Measurements from ENCODE around the gene COL4A6.

DNA sequence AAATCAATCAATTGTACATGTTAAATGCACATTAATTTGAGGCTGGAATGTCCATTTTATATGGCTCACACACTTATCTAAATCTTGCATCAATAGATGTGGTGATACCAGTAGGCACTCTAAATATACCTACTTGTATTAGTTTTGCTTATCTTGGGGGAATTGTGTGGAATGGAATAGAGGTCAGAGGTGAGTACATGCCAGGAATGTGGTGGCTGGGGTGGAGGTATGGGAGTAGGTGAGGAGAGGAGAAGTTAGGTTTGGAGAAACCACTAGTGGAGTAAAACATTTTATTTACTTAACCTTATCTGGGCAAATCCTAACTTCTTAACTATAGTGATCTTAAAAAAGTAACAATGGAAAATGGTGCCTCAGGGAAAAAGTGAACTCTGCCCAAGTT, 183.6 kb downstream of the COL4A6 start:
- TF ChIP-seq YY1 (IDR thresholded peaks at IDR 0.05; ENCODE audit: low read depth, low read length) (no peak), CTCF (IDR thresholded peaks at IDR 0.05 in 2 of 3, conservative IDR thresholded peaks at IDR 0.05 in 1 of 3; ENCODE audit: control insufficient read depth in 2 of 3, extremely low read depth in 1 of 3, insufficient read depth in 1 of 3, low read depth in 3 of 3, low read length in 3 of 3) (no peak), POLR2A (IDR thresholded peaks at IDR 0.05; ENCODE audit: low read depth, low read length) (no peak), RFX5 (IDR thresholded peaks at IDR 0.05; ENCODE audit: low read depth, low read length) (no peak), TAF1 (IDR thresholded peaks at IDR 0.05; ENCODE audit: borderline replicate concordance, low read depth, low read length) (no peak)
